ENCODE data around the gene GBGT1.

GBGT1 gene

GRCh38 chr9:133207021-133207531 lies 43.4 kb upstream of the GBGT1 start:
- TF ChIP-seq SIN3A (IDR thresholded peaks at IDR 0.05; ENCODE audit: borderline replicate concordance, insufficient read depth, low read length) = no peak
- no peak for TF ChIP-seq TAF1 (IDR thresholded peaks at IDR 0.05; ENCODE audit: borderline replicate concordance, insufficient read depth, low read length)
- no peak for TF ChIP-seq REST (IDR thresholded peaks at IDR 0.05; ENCODE audit: insufficient read depth in 1 of 2, low read depth in 2 of 2, low read length in 2 of 2)
- no peak for TF ChIP-seq POLR2AphosphoS5 (IDR thresholded peaks at IDR 0.05; ENCODE audit: low read depth, low read length)
- TF ChIP-seq FOXP2 (optimal IDR thresholded peaks at IDR 0.05; ENCODE audit: borderline replicate concordance, extremely low read depth, extremely low read length, insufficient read depth) = no peak

- TF ChIP-seq REST (IDR thresholded peaks at IDR 0.05; ENCODE audit: insufficient read depth in 1 of 2, low read depth in 2 of 2, low read length in 2 of 2) = no peak
- no peak for TF ChIP-seq SIN3A (IDR thresholded peaks at IDR 0.05; ENCODE audit: borderline replicate concordance, insufficient read depth, low read length)
- no peak for TF ChIP-seq TAF1 (IDR thresholded peaks at IDR 0.05; ENCODE audit: borderline replicate concordance, insufficient read depth, low read length)
- TF ChIP-seq POLR2AphosphoS5 (IDR thresholded peaks at IDR 0.05; ENCODE audit: low read depth, low read length) = no peak
- no peak for TF ChIP-seq FOXP2 (optimal IDR thresholded peaks at IDR 0.05; ENCODE audit: borderline replicate concordance, extremely low read depth, extremely low read length, insufficient read depth)
Observed at GRCh38 chr9:133205996-133206931, 42.5 kb upstream of the GBGT1 start.

GRCh38 chr9:133204993-133205336 lies 41.3 kb upstream of the GBGT1 start:
- no peak for TF ChIP-seq TAF1 (IDR thresholded peaks at IDR 0.05; ENCODE audit: borderline replicate concordance, insufficient read depth, low read length)
- TF ChIP-seq REST (IDR thresholded peaks at IDR 0.05; ENCODE audit: insufficient read depth in 1 of 2, low read depth in 2 of 2, low read length in 2 of 2) = no peak
- TF ChIP-seq POLR2AphosphoS5 (IDR thresholded peaks at IDR 0.05; ENCODE audit: low read depth, low read length) = no peak
- TF ChIP-seq FOXP2 (optimal IDR thresholded peaks at IDR 0.05; ENCODE audit: borderline replicate concordance, extremely low read depth, extremely low read length, insufficient read depth) = no peak
- no peak for TF ChIP-seq SIN3A (IDR thresholded peaks at IDR 0.05; ENCODE audit: borderline replicate concordance, insufficient read depth, low read length)

GRCh38 chr9:133204335-133204992 lies 40.8 kb upstream of the GBGT1 start:
- TF ChIP-seq POLR2AphosphoS5 (IDR thresholded peaks at IDR 0.05; ENCODE audit: low read depth, low read length) (no peak), TAF1 (IDR thresholded peaks at IDR 0.05; ENCODE audit: borderline replicate concordance, insufficient read depth, low read length) (no peak), REST (IDR thresholded peaks at IDR 0.05; ENCODE audit: insufficient read depth in 1 of 2, low read depth in 2 of 2, low read length in 2 of 2) (no peak), SIN3A (IDR thresholded peaks at IDR 0.05; ENCODE audit: borderline replicate concordance, insufficient read depth, low read length) (no peak)
